Measurements from ENCODE around the gene YDJC. TPM values are rescaled to one million over a fixed set of nuclear protein-coding genes. Genes with fewer than 3 reads are reported as not detected.

Gene YDJC
- total and polyA plus RNA-seq, 2 of the 4 experiments (the other 2 are of a cell fraction): 8.1 to 23.6 TPM

DNA sequence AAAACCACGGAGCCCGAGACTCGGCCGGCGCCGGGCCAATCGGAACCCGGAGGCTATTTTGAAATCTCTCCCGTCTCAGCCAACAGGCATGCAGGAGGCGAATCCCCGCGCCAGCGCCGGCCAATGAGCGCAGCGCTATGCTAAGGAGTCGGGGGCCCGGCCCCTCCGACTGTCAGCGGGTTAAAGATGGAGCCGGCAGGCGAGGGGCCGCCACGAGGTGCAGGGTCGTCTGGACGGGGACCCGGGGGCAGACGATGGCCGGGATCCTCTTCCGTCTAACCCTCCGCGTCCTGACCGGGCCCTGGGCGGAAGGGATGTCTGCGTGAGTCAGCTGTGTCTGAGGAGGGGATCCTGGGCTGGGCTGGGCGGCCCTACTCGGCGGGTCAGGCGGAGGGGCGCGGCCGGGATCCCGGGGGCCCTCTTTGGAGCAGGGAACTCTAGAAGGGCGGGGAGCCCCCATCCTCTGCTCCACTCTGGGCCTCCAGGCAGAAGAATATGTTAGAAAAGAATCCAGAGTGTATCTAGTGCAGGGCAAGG, 22.3 kb upstream of the YDJC start:
- dilution Hi-C loops (cut with HindIII; ENCODE audit: low sequenced_read_pairs, unreplicated experiment): no loop called here
- in situ Hi-C loops (cut with MboI; ENCODE audit: low sequenced_read_pairs): no loop called here
- Histone ChIP-seq H2AK9ac (replicated peaks; ENCODE audit: low read depth, low read length, poor library complexity) (peak overlapping the region; percentile 95), H3K4ac (ENCODE audit: low read depth, low read length) (peak overlapping the region; percentile 65; the same call in 1 of the 2 replicates), H3K9ac (ENCODE audit: low read depth, low read length) (peak overlapping the region; percentile 66), H4K91ac (ENCODE audit: insufficient read depth, low read depth, low read length) (0 out of 2 replicates have a peak overlapping the region, but pooled peaks have one; percentile 53), H2BK5ac (ENCODE audit: low read depth, low read length, poor library complexity, severe bottlenecking) (peak overlapping the region; percentile 56), H3K27me3 (ENCODE audit: control insufficient read depth, insufficient read depth, low read length) (no peaks in the 10 kb centered on the region), H2AFZ (replicated peaks; ENCODE audit: low read length, poor library complexity) (peak overlapping the region; percentile 99), H3K9me3 (ENCODE audit: control insufficient read depth, insufficient read depth, low read length) (no peaks in the 10 kb centered on the region), H2AK5ac (ENCODE audit: low read depth, low read length) (peak overlapping the region; percentile 34; the same call in 1 of the 2 replicates), H2BK120ac (ENCODE audit: low read depth, low read length) (no peak overlapping the region), H3K56ac (ENCODE audit: extremely low read depth, insufficient read depth, low read length) (no peak overlapping the region), H3K23ac (ENCODE audit: low read depth, low read length) (0 out of 2 replicates have a peak overlapping the region, but pooled peaks have one; percentile 56), H3K14ac (replicated peaks; ENCODE audit: low read depth, low read length) (0 out of 2 replicates have a peak overlapping the region, but pooled peaks have one; percentile 79), H3K79me1 (ENCODE audit: low read depth in 1 of 2, low read length in 2 of 2) (peaks cover 3 to 29% of the 10 kb centered on the region in 2 experiments; a peak in 3 of 4 replicates), H3K4me3 (ENCODE audit: insufficient read depth, low read depth, low read length) (peak overlapping the region; percentile 84), H4K5ac (ENCODE audit: low read depth, low read length) (no peak overlapping the region), H2BK20ac (ENCODE audit: low read depth, low read length) (no peak overlapping the region), H4K8ac (ENCODE audit: low read depth in 2 of 2, low read length in 2 of 2) (peak overlapping the region; percentile 28 to 62; a peak in 1 of 4 replicates), H3K9me1 (ENCODE audit: insufficient read depth, low read length) (peaks cover 14% of the 10 kb centered on the region), H2BK15ac (ENCODE audit: low read depth, low read length) (no peak overlapping the region), H3K36me3 (ENCODE audit: control insufficient read depth, insufficient read depth, low read length) (peaks cover 2% of the 10 kb centered on the region; the same call in 1 of the 2 replicates), H3K27ac (ENCODE audit: insufficient read depth, low read length) (peak overlapping the region; percentile 66; the same call in 1 of the 2 replicates), H3K18ac (ENCODE audit: low read depth, low read length) (no peak overlapping the region), H4K20me1 (ENCODE audit: insufficient read depth, low read length) (no peaks in the 10 kb centered on the region), H3K4me1 (ENCODE audit: control insufficient read depth, insufficient read depth, low read length) (peaks cover 8% of the 10 kb centered on the region), H3K4me2 (ENCODE audit: low read depth, low read length) (peak overlapping the region; percentile 68)
- intact Hi-C loops (cut with micrococcal nuclease): no loop called here
- ATAC-seq (ENCODE audit: low read depth) (peak; percentile 97), DNase-seq (peak; percentile 81)
- WGBS, 2 experiments (ENCODE audit: extremely low coverage in 2 of 2, insufficient read length in 1 of 2): 1% methylated on average over 34 of the region's 44 CpGs; no CpG with 5 or more reads in 1 of the 2 experiments
- no TSS peak for BruUV-seq (replicated peaks)
- TF ChIP-seq CEBPB (IDR thresholded peaks at IDR 0.05; ENCODE audit: low read depth, low read length) (peak; percentile 78), MAZ (IDR thresholded peaks at IDR 0.05; ENCODE audit: borderline replicate concordance, low read depth, low read length) (peak; percentile 35; the same call in 1 of the 2 replicates), RAD21 (IDR thresholded peaks at IDR 0.05; ENCODE audit: low read length) (no peak), FOS (IDR thresholded peaks at IDR 0.05; ENCODE audit: low read depth, low read length) (peak; percentile 10; the same call in 1 of the 2 replicates), SMC3 (IDR thresholded peaks at IDR 0.05; ENCODE audit: low read depth, low read length) (no peak), POLR2A (IDR thresholded peaks at IDR 0.05; ENCODE audit: low read depth, low read length) (0 out of 2 replicates have a peak, but pooled peaks have one; percentile 37), MXI1 (IDR thresholded peaks at IDR 0.05; ENCODE audit: borderline replicate concordance, low read depth, low read length) (peak; percentile 88)
- ChIA-PET CTCF (no interaction called here), POLR2A (ENCODE audit: unreplicated experiment) (no interaction called here)

Data from IMR-90 (cell line).